Left lung (tissue), 10 donors: Measurements from ENCODE around the gene ACAP2. TPM values are rescaled to one million over a fixed set of nuclear protein-coding genes. Genes with fewer than 3 reads are reported as not detected.

Experiments
- ATAC-seq: fragments of 200-7000 bp; cut with Tn5 transposase; one replicate; pipeline ENCODE4 v1.9.1; 2020; ENCODE audit warnings: moderate library complexity
- DNase-seq, 4 donors: peaks; one replicate each; pipeline ENCODE4 v3.0.0-alpha.2; 2013 to 2020
- H3K27ac ChIP-seq, 2 donors: fragments of 200-600 bp; sonication (generic) in 1 of 2; one replicate each; pipeline versions ENCODE4 v1.5.0 to v1.8.0; 2020 to 2021
- H3K27me3 ChIP-seq, 2 donors: fragments of 200-600 bp; sonication (generic) in 1 of 2; one replicate each; pipeline versions ENCODE4 v1.5.0 to v1.8.0; 2020 to 2021
- H3K36me3 ChIP-seq, 2 donors: fragments of 200-600 bp; sonication (generic) in 1 of 2; one replicate each; pipeline versions ENCODE4 v1.5.0 to v1.8.0; 2020 to 2021
- H3K4me1 ChIP-seq, 2 donors: fragments of 200-600 bp; one replicate each; pipeline ENCODE4 v1.8.0; 2021
- H3K4me3 ChIP-seq, 2 donors: fragments of 200-600 bp; sonication (generic) in 1 of 2; one replicate each; pipeline versions ENCODE4 v1.5.0 to v1.8.0; 2020 to 2021; ENCODE audit warnings: mild to moderate bottlenecking in 1 of 2
- H3K9me3 ChIP-seq, 2 donors: fragments of 200-600 bp; sonication (generic) in 1 of 2; one replicate each; pipeline versions ENCODE4 v1.5.0 to v1.8.0; 2020 to 2021
- intact Hi-C, 2 donors: fragments of 100-400 bp; cut with DNase I; formaldehyde crosslinking; loops; one replicate each; pipeline versions ENCODE4 v1.11.2 to v1.14.2; 2022
- polyA plus RNA-seq, 6 donors: library from polyadenylated mRNA; unstranded; fragments of 120-200 nt; gene quantifications; one replicate each; pipeline ENCODE4 v1.2.1, GENCODE V29; 2013; ENCODE audit not compliant: insufficient read length in 6 of 6
- total RNA-seq, 2 donors: library from RNA; stranded (reverse); fragmentation: NEBNext Ultra II Directional; extraction: Animal tissue kit (Norgen Biotek cat#: 25700); gene quantifications; one replicate each; pipeline ENCODE4 v1.2.1, GENCODE V29; 2021
- TF ChIP-seq, protein P1 (sequence below), 2 donors: fragments of 200-600 bp; sonication (generic) in 1 of 2; IDR thresholded peaks; one replicate each; pipeline versions ENCODE4 v1.5.0 to v1.8.0; 2021; ENCODE audit warnings: antibody characterized with exemption in 2 of 2
- donor health status: DM: no; HTN: yes; CAD: no.
- donor health status: DM: no; HTN: no; CAD: no.

The ACAP2 gene
- total and polyA plus RNA-seq, 8 donors = 44.7 to 78.7 (median 51.2) TPM

DNA sequence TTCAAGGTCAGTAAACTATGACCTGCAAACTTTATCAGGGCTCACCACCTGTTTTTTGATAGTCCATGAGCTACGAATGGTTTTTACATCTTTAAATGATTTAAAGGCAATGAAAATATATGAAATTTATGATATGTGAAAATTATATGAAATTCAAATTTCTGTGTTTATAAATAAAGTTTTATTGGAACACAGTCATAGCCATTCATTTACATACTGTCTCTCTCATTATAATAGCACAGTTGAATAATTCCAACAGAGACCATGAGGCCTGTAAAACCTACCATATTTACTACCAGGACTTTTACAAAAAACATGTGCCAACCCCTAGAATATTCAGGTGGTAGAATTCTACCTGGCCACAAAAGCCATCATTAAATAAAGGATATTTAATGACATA is 107.9 kb downstream of the ACAP2 start:
- Histone ChIP-seq H3K9me3 (no peaks in the 10 kb centered on the region), H3K27ac (no peak overlapping the region)

DNA sequence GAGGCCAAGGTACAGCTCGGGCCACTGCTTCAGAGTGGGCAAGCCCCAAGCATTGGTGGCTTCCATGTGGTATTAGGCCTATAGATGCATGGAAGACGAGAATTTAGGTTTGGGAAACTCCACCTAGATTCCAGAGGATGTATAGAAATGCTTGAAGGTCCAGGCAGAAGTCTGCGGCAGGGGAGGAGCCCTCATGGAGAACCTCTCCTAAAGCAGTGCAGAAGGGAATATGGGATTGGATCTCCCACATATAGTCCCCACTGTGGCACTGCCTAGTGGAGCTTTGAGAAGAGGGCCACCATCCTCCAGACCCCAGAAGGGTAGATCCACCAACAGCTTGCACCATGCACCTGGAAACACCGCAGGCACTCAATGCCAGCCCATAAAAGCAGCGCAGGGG is 123.8 kb downstream of the ACAP2 start:
- no peaks in the 10 kb centered on the region for H3K4me1 ChIP-seq
- no peaks in the 10 kb centered on the region for H3K27me3 ChIP-seq
- no peak for DNase-seq
- H3K27ac ChIP-seq = no peak overlapping the region
- no peak for ATAC-seq
- TF ChIP-seq, protein P1, sequence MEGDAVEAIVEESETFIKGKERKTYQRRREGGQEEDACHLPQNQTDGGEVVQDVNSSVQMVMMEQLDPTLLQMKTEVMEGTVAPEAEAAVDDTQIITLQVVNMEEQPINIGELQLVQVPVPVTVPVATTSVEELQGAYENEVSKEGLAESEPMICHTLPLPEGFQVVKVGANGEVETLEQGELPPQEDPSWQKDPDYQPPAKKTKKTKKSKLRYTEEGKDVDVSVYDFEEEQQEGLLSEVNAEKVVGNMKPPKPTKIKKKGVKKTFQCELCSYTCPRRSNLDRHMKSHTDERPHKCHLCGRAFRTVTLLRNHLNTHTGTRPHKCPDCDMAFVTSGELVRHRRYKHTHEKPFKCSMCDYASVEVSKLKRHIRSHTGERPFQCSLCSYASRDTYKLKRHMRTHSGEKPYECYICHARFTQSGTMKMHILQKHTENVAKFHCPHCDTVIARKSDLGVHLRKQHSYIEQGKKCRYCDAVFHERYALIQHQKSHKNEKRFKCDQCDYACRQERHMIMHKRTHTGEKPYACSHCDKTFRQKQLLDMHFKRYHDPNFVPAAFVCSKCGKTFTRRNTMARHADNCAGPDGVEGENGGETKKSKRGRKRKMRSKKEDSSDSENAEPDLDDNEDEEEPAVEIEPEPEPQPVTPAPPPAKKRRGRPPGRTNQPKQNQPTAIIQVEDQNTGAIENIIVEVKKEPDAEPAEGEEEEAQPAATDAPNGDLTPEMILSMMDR (IDR thresholded peaks at IDR 0.05) = no peak
- H3K36me3 ChIP-seq = peaks cover 0 to 41% of the 10 kb centered on the region in 2 donors
- H3K4me3 ChIP-seq = no peak overlapping the region
- H3K9me3 ChIP-seq = no peaks in the 10 kb centered on the region
- intact Hi-C loops = no loop called here

More for the DNA sequence above, 107.9 kb downstream of the ACAP2 start:
- ATAC-seq (no peak), DNase-seq (no peak)
- no peak overlapping the region for H3K4me3 ChIP-seq
- TF ChIP-seq, protein P1 (IDR thresholded peaks at IDR 0.05) = no peak
- intact Hi-C loops = no loop called here
- H3K27me3 ChIP-seq = no peaks in the 10 kb centered on the region
- H3K4me1 ChIP-seq = no peaks in the 10 kb centered on the region
- peaks cover 0 to 54% of the 10 kb centered on the region in 2 donors for H3K36me3 ChIP-seq

DNA sequence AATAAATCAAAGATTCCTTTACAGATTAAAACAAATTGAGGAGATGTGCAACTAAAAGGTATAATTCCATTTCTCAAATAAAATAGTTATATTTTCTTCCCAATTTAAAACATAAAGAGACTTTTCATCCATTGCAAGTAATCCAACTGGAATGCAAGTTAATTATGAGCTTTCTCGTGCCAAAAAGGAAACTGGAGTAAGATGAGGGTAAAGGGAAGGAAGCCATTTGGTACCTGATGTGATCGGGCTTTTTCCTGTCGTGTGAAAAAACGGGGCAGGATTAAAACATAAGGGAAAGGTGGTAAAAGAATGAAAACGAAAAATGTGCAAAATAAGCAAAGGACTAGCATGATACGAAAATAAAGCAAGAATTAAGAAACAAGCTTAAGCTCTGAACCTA is 130.1 kb downstream of the ACAP2 start:
- no peaks in the 10 kb centered on the region for H3K27me3 ChIP-seq
- H3K4me3 ChIP-seq = no peak overlapping the region
- no peaks in the 10 kb centered on the region for H3K4me1 ChIP-seq
- H3K27ac ChIP-seq = no peak overlapping the region
- ATAC-seq = no peak
- TF ChIP-seq, protein P1 (IDR thresholded peaks at IDR 0.05) = no peak
- intact Hi-C loops = no loop called here
- no peaks in the 10 kb centered on the region for H3K9me3 ChIP-seq
- H3K36me3 ChIP-seq = peaks cover 0 to 15% of the 10 kb centered on the region in 2 donors
- peak in 2 of 4 donors; percentile 1 for DNase-seq

DNA sequence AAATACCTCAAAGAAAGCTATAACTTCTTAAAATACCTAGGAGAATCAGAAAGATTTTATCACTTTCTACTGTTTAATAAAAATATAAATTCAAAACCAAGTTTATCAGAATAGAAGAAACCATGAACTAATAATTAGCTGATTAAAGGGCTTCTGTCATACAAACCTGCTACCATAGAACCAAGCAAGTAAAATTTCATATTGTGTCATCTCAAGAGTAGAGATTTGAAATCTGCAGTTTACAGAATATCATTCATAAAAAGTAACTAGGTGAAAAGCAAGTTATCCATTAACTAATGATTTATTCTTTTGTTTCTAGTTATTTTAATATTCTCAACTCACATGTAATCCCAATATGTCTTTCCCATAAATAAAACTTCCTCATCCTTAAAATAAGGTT is 135.1 kb downstream of the ACAP2 start:
- intact Hi-C loops = no loop called here

DNA sequence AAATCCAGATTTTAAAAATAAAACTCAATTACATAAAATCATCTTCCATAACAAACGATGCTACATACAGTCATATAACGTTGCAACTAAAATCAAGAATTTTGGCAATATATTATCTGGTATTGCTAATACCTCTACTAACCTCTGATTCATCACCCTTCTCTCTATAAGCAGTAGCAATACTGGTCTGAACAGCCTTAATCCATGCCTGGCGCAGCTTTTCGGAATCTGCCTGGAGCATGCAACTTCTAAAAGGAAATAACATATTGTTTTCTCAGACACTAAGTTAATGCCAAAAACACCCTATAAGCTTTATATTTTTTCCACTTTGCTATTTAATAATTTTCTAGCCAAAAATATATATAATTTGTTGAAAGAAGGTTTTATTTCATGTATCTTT is 136.5 kb downstream of the ACAP2 start:
- H3K4me3 ChIP-seq = no peak overlapping the region
- no peaks in the 10 kb centered on the region for H3K27me3 ChIP-seq
- no peaks in the 10 kb centered on the region for H3K9me3 ChIP-seq
- intact Hi-C loops = no loop called here
- TF ChIP-seq, protein P1 (IDR thresholded peaks at IDR 0.05) = no peak
- no peak for ATAC-seq
- no peak overlapping the region for H3K27ac ChIP-seq
- no peak for DNase-seq
- no peaks in the 10 kb centered on the region for H3K4me1 ChIP-seq
- H3K36me3 ChIP-seq = peaks cover 0 to 61% of the 10 kb centered on the region in 2 donors

More for the DNA sequence above, 135.1 kb downstream of the ACAP2 start:
- ATAC-seq (no peak), DNase-seq (no peak)
- no peaks in the 10 kb centered on the region for H3K4me1 ChIP-seq
- no peak overlapping the region for H3K27ac ChIP-seq
- no peaks in the 10 kb centered on the region for H3K27me3 ChIP-seq
- TF ChIP-seq, protein P1 (IDR thresholded peaks at IDR 0.05) = no peak
- no peak overlapping the region for H3K4me3 ChIP-seq
- no peaks in the 10 kb centered on the region for H3K9me3 ChIP-seq
- H3K36me3 ChIP-seq = peaks cover 0 to 49% of the 10 kb centered on the region in 2 donors
